Hepatocyte (in vitro differentiated cells): ENCODE results near the gene P3R3URF. TPM values are rescaled to one million over a fixed set of nuclear protein-coding genes. Genes with fewer than 3 reads are reported as not detected.

ENCODE experiments used
- DNase-seq: peaks from one replicate; pipeline ENCODE4 v3.0.0-alpha.2; 2016; ENCODE audit warnings: low spot score
- H2AFZ ChIP-seq: fragments of 200-600 bp; sonication (generic); 2 replicates; pipeline ENCODE4 v1.6.0; 2016; ENCODE audit warnings: antibody characterized with exemption, mild to moderate bottlenecking
- H3K27ac ChIP-seq: fragments of 200-600 bp; sonication (generic); 2 replicates; pipeline ENCODE4 v1.5.1; 2016; ENCODE audit warnings: mild to moderate bottlenecking
- H3K27me3 ChIP-seq: fragments of 200-600 bp; sonication (generic); 2 replicates; pipeline ENCODE4 v1.6.1; 2016
- H3K36me3 ChIP-seq: fragments of 200-600 bp; sonication (generic); replicated peaks from 2 replicates; pipeline ENCODE4 v1.5.1; 2016; ENCODE audit warnings: low read depth; ENCODE audit not compliant: insufficient read depth
- H3K4me1 ChIP-seq: fragments of 200-600 bp; sonication (generic); 2 replicates; pipeline ENCODE4 v1.5.1; 2016; ENCODE audit warnings: mild to moderate bottlenecking, moderate library complexity; ENCODE audit not compliant: insufficient read depth
- H3K4me2 ChIP-seq: fragments of 200-600 bp; sonication (generic); 2 replicates; pipeline ENCODE4 v1.6.0; 2016
- H3K4me3 ChIP-seq: fragments of 200-600 bp; sonication (generic); 2 replicates; pipeline ENCODE4 v1.5.1; 2016; ENCODE audit warnings: mild to moderate bottlenecking
- H3K79me2 ChIP-seq: fragments of 200-600 bp; sonication (generic); 2 replicates; pipeline ENCODE4 v1.6.0; 2017; ENCODE audit warnings: mild to moderate bottlenecking
- H3K9me2 ChIP-seq: fragments of 200-600 bp; sonication (generic); replicated peaks from 2 replicates; pipeline ENCODE4 v1.6.0; 2017; ENCODE audit warnings: mild to moderate bottlenecking; ENCODE audit not compliant: insufficient read depth
- H3K9me3 ChIP-seq: fragments of 200-600 bp; sonication (generic); 2 replicates; pipeline ENCODE4 v1.5.1; 2016; ENCODE audit warnings: low read depth, mild to moderate bottlenecking
- H4K20me1 ChIP-seq: fragments of 200-600 bp; sonication (generic); 2 replicates; pipeline ENCODE4 v1.6.0; 2016; ENCODE audit warnings: mild to moderate bottlenecking; ENCODE audit not compliant: insufficient read depth, poor library complexity, severe bottlenecking
- CTCF ChIP-seq: fragments of 200-600 bp; sonication (generic); IDR thresholded peaks from 2 replicates; pipeline ENCODE4 v1.5.1; 2016; ENCODE audit warnings: antibody characterized with exemption, mild to moderate bottlenecking; ENCODE audit not compliant: poor library complexity
- EZH2 ChIP-seq: fragments of 200-600 bp; sonication (generic); IDR thresholded peaks from 2 replicates; pipeline ENCODE4 v1.6.1; 2016; ENCODE audit warnings: antibody characterized with exemption, mild to moderate bottlenecking, borderline replicate concordance
- EZH2phosphoT487 ChIP-seq: fragments of 200-600 bp; sonication (generic); IDR thresholded peaks from one replicate; pipeline ENCODE4 v1.6.1; 2018; ENCODE audit warnings: antibody characterized with exemption, mild to moderate bottlenecking, low read depth, moderate library complexity; ENCODE audit not compliant: unreplicated experiment, severe bottlenecking
- whole genome bisulfite sequencing: methylation state at CpG from one replicate; pipeline ENCODE4 v1.1.6; 2016; ENCODE audit warnings: low lambda C conversion rate; ENCODE audit errors: missing lambda C conversion rate; 5-methylcytosine and 5-hydroxymethylcytosine counted together
- polyA plus RNA-seq: library from polyadenylated mRNA; unstranded; fragments of >200 nt; fragmentation: Nextera tagmentation; extraction: Ambion mirVana; gene quantifications from 2 replicates; pipeline ENCODE4 v1.2.1, GENCODE V29; 2016
- total RNA-seq: library from RNA; depleted of rRNA; stranded (reverse); fragments of >200 nt; gene quantifications from 2 replicates; pipeline ENCODE4 v1.2.3, GENCODE V29; 2014

Gene P3R3URF
- total and polyA plus RNA-seq, 2 experiments from 2014 or later, result not detected

- H3K4me1 ChIP-seq, result no peaks in the 10 kb centered on the region
- WGBS, result 72% methylated on average over 3 of the region's 3 CpGs
- no peak overlapping the region for H3K4me2 ChIP-seq
- H2AFZ ChIP-seq, result no peak overlapping the region
- no peak for DNase-seq
- no peaks in the 10 kb centered on the region for H3K9me2 ChIP-seq
- no peaks in the 10 kb centered on the region for H3K36me3 ChIP-seq
- no peaks in the 10 kb centered on the region for H3K79me2 ChIP-seq
- TF ChIP-seq CTCF (no peak), EZH2 (no peak), EZH2phosphoT487 (no peak)
- no peaks in the 10 kb centered on the region for H3K27me3 ChIP-seq
- no peak overlapping the region for H3K4me3 ChIP-seq
- H4K20me1 ChIP-seq, result no peaks in the 10 kb centered on the region
- H3K9me3 ChIP-seq, result no peaks in the 10 kb centered on the region
- H3K27ac ChIP-seq, result no peak overlapping the region
Observed at GRCh38 chr1:46159516-46159915, 16.8 kb downstream of the P3R3URF start.

GRCh38 chr1:46158312-46159281, 17.7 kb downstream of the P3R3URF start:
- H2AFZ ChIP-seq, result no peak overlapping the region
- H3K4me3 ChIP-seq, result no peak overlapping the region
- H4K20me1 ChIP-seq, result no peaks in the 10 kb centered on the region
- no peaks in the 10 kb centered on the region for H3K79me2 ChIP-seq
- no peak for DNase-seq
- H3K27ac ChIP-seq, result no peak overlapping the region
- 83% methylated on average over 13 of the region's 13 CpGs for WGBS
- H3K4me2 ChIP-seq, result no peak overlapping the region
- TF ChIP-seq CTCF (no peak), EZH2phosphoT487 (no peak), EZH2 (no peak)
- H3K27me3 ChIP-seq, result no peaks in the 10 kb centered on the region
- no peaks in the 10 kb centered on the region for H3K9me3 ChIP-seq
- H3K4me1 ChIP-seq, result no peaks in the 10 kb centered on the region
- no peaks in the 10 kb centered on the region for H3K36me3 ChIP-seq
- H3K9me2 ChIP-seq, result no peaks in the 10 kb centered on the region

GRCh38 chr1:46157916-46158311, 18.4 kb downstream of the P3R3URF start:
- Histone ChIP-seq H3K9me3 (no peaks in the 10 kb centered on the region), H3K27ac (no peak overlapping the region), H3K9me2 (no peaks in the 10 kb centered on the region), H3K27me3 (no peaks in the 10 kb centered on the region), H2AFZ (no peak overlapping the region), H3K36me3 (no peaks in the 10 kb centered on the region), H4K20me1 (no peaks in the 10 kb centered on the region), H3K4me2 (no peak overlapping the region), H3K4me3 (no peak overlapping the region), H3K4me1 (no peaks in the 10 kb centered on the region), H3K79me2 (no peaks in the 10 kb centered on the region)
- no peak for DNase-seq
- WGBS, result 81% methylated on average over 1 of the region's 1 CpG
- TF ChIP-seq CTCF (no peak), EZH2phosphoT487 (no peak), EZH2 (no peak)
